ENCODE data around the gene MINPP1.
"Not testable (repeated sequence)": the region's sequence is repeated elsewhere in the genome, so short reads cannot be mapped to it uniquely, and the experiment has no call there.

MINPP1 gene

GRCh38 chr10:87559392-87559791, 54.7 kb downstream of the MINPP1 start:
- FAIRE-seq (peak; percentile 39), DNase-seq (ENCODE audit: extremely low spot score, insufficient read length, low read depth) (no peak)

- DNase-seq (ENCODE audit: extremely low spot score, insufficient read length, low read depth), result no peak
Observed at GRCh38 chr10:87560495-87561129, 55.9 kb downstream of the MINPP1 start.

GRCh38 chr10:87562750-87563149, 58.1 kb downstream of the MINPP1 start:
- DNase-seq (ENCODE audit: extremely low spot score, insufficient read length, low read depth), result no peak
- no peak for FAIRE-seq

More at GRCh38 chr10:87560495-87561129, 55.9 kb downstream of the MINPP1 start:
- FAIRE-seq, result no peak

GRCh38 chr10:87565010-87565409, 60.3 kb downstream of the MINPP1 start:
- DNase-seq (ENCODE audit: extremely low spot score, insufficient read length, low read depth), result no peak
- no peak for FAIRE-seq

DNA sequence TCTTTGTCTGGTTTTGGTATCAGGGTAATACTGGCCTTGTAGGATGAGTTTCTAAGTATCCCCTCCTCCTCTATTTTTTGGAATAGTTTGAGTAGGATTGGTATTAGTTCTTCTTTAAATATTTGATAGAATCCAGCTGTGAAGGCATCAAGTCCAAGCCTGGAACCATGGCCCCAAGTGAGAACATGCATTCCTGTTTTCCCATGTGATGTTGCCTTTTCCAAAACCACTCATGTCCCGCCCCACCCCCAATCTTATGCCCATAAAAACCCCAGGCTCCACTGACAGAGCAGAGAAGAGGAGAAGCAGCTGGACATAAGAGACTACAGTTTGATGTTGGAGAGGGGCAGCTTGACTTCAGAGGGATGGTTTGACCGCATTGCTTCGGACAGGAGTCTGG, 71.2 kb downstream of the MINPP1 start:
- FAIRE-seq (no peak), DNase-seq (ENCODE audit: extremely low spot score, insufficient read length, low read depth) (no peak)

GRCh38 chr10:87578160-87578841, 73.6 kb downstream of the MINPP1 start:
- FAIRE-seq, result no peak
- no peak for DNase-seq (ENCODE audit: extremely low spot score, insufficient read length, low read depth)

DNA sequence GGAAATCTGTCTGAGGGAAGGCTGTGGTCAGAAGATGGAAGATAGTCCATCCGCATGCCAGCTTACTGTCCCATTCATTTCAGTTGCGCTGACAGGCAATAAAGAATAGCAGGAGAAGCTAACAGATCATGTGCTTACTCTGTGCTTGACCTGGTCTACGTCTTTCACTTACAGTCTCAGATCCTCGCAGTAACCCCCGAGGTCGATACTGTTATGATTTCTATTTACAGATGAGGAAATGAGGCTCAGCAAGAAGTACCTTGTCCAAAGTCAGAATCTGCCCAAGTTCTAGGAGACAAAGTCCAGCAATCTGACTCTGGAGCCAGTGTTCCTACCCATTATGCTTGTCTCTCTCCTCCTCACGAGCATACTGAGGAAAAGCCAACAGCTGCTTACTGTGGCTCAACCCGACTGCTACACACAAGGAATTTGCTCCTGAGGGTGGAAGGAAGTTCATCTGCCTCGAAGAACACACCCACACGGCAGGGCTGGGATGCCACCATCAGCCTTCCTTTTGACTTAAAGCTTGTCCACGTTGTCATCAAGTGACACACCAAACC, 74.2 kb downstream of the MINPP1 start:
- FAIRE-seq (no peak), DNase-seq (ENCODE audit: extremely low spot score, insufficient read length, low read depth) (no peak)

DNA sequence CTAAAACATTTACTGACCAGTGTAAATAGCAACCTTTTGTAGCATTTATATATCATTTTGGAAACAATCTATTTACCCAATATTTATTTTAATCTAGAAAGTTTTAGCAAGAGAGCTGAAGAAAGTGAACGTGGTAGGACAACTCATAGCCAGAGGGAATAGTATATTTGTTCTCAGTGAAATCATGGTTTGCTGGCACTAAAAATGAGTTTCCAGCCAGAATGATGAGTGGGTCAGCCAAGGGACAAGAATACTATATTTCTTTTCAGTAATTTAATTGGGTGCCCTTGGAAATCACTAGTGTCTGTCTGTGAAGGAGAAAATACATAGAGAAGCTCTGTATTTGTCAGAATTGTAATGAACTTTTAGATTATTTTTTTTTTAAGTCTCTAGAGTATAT, 74.9 kb downstream of the MINPP1 start:
- FAIRE-seq (no peak), DNase-seq (ENCODE audit: extremely low spot score, insufficient read length, low read depth) (no peak)

DNA sequence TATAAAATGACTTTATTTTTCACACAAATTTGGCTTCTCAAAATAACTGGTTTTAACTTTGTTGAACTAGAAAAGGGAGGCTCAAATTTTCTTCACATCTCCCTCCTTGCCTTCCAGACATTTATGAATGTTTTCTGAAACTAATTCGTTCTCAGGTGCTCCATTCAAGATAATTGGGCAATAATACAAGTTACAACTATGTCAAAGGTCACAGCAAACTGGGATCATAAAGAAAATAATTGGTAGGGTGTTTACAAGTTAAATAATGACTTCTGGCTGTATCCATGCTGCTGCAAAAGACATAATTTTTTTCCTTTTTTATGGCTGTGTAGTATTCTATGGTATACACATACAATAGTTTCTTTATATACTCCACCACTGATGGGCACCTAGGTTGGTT, 75.3 kb downstream of the MINPP1 start:
- no peak for DNase-seq (ENCODE audit: extremely low spot score, insufficient read length, low read depth)
- no peak for FAIRE-seq

DNA sequence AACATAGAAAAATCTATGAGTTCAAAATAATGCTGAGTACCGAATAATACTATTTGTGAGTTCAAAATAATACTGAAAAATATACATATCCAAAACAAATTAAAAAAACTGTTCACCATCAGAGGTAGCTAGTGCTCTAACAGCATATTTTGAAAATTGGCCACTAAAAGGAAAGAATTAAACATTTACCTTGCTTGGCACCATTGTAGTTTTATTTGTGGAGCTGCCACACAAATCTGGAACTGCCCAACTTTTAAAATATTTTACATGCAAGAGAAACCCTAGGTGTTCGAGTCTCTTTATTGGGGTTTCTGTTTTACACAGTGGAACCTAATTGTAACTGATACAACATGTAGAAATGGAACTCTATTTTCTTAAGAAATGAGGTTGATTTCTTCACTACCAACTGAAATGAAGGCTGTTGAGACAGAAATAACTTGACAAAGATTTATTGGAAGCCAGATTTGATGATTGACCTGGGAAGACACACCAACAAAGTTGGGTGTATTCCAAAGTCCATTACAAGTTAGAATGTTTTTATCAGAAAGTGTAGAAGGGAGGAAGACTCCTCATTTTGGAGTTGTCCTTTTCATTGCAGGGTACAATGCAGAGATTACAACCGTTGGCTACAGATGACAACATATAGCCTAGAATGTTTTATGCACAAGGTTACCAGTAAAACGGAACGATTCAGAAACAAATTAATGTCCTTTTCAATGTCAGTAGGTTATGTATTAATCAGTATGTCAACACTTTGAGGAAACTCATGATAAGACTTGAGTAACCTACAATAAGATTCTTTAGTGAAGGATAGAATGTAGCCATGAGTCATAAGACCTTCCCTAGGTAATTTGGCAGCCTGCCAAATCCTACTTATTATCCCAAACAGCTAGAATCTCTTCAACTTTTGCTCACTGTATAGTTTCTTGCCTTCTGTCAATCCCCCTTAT, 81.1 kb downstream of the MINPP1 start:
- DNase-seq (ENCODE audit: extremely low spot score, insufficient read length, low read depth) (no peak), FAIRE-seq (no peak)

GRCh38 chr10:87589645-87590051, 85.0 kb downstream of the MINPP1 start:
- FAIRE-seq, result no peak
- no peak for DNase-seq (ENCODE audit: extremely low spot score, insufficient read length, low read depth)

- FAIRE-seq, result peak; percentile 63
Observed at GRCh38 chr10:87590705-87591588, 86.3 kb downstream of the MINPP1 start.

GRCh38 chr10:87591589-87591886, 86.8 kb downstream of the MINPP1 start:
- FAIRE-seq, result no peak
- no peak for DNase-seq (ENCODE audit: extremely low spot score, insufficient read length, low read depth)

More at GRCh38 chr10:87590705-87591588, 86.3 kb downstream of the MINPP1 start:
- no peak for DNase-seq (ENCODE audit: extremely low spot score, insufficient read length, low read depth)

- DNase-seq (ENCODE audit: extremely low spot score, insufficient read length, low read depth); FAIRE-seq: not testable (repeated sequence)
Observed at GRCh38 chr10:87592920-87593319, 88.2 kb downstream of the MINPP1 start.

GRCh38 chr10:87593702-87594101, 89.0 kb downstream of the MINPP1 start:
- FAIRE-seq (no peak), DNase-seq (ENCODE audit: extremely low spot score, insufficient read length, low read depth) (no peak)

GRCh38 chr10:87594181-87594580, 89.5 kb downstream of the MINPP1 start:
- DNase-seq (ENCODE audit: extremely low spot score, insufficient read length, low read depth) (no peak), FAIRE-seq (no peak)

DNA sequence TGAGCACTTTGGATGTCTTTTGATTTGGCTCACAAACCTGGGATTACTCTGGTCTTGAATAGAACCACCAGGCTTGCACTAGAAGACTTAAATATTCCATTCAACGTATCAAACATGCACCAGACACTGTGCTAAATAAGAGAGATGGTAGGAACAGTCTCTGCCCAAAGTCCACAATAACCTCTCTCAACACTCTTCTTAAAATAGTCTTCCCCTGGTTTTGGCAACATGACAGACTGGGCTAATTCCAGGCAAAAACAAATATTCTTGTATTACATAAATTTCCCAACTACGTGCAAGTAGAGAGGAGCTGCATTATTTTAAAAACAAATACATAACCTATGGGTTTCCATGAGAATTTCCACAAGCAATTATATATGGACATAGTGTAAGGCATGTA, 90.2 kb downstream of the MINPP1 start:
- DNase-seq (ENCODE audit: extremely low spot score, insufficient read length, low read depth) (no peak), FAIRE-seq (no peak)

- no peak for FAIRE-seq
- no peak for DNase-seq (ENCODE audit: extremely low spot score, insufficient read length, low read depth)
Observed at GRCh38 chr10:87596351-87596750, 91.7 kb downstream of the MINPP1 start.

GRCh38 chr10:87598700-87599099, 94.0 kb downstream of the MINPP1 start:
- FAIRE-seq (no peak), DNase-seq (ENCODE audit: extremely low spot score, insufficient read length, low read depth) (no peak)

- DNase-seq (ENCODE audit: extremely low spot score, insufficient read length, low read depth) (no peak), FAIRE-seq (peak; percentile 45)
Observed at GRCh38 chr10:87600581-87600980, 95.9 kb downstream of the MINPP1 start.

Measured in GM18507 (cell line).